Activated CD4-positive, alpha-beta T cell treated with anti-CD3 and anti-CD28 coated beads, Interleukin-2, amount 10 ng/mL, durations not matched to agents 24 days and 14 days (primary cell): ENCODE data around the gene FANCC. TPM values are rescaled to one million over a fixed set of nuclear protein-coding genes. Genes with fewer than 3 reads are reported as not detected.

ENCODE experiments used
- DNase-seq: peaks from one replicate; pipeline ENCODE4 v3.0.0; 2022
- H3K27ac Mint-ChIP-seq: one replicate; pipeline ENCODE4 v1.8.0; 2022; ENCODE audit warnings: mild to moderate bottlenecking, mixed read lengths
- H3K27me3 Mint-ChIP-seq: one replicate; pipeline ENCODE4 v1.8.0; 2022; ENCODE audit warnings: mixed read lengths
- H3K36me3 Mint-ChIP-seq: one replicate; pipeline ENCODE4 v1.8.0; 2022; ENCODE audit warnings: low read depth, mild to moderate bottlenecking, mixed read lengths
- H3K4me1 Mint-ChIP-seq: one replicate; pipeline ENCODE4 v1.8.0; 2021; ENCODE audit warnings: mixed read lengths
- H3K4me3 Mint-ChIP-seq: one replicate; pipeline ENCODE4 v1.8.0; 2022; ENCODE audit warnings: mild to moderate bottlenecking, moderate library complexity, mixed read lengths
- H3K9me3 Mint-ChIP-seq: one replicate; pipeline ENCODE4 v1.8.0; 2021; ENCODE audit warnings: mixed read lengths
- intact Hi-C: fragments of 100-400 bp; cut with micrococcal nuclease; formaldehyde crosslinking; loops from one replicate; pipeline ENCODE4 v1.15.1; 2023
- total RNA-seq: library from RNA; stranded (reverse); gene quantifications from 2 replicates; pipeline ENCODE4 v1.2.3, GENCODE V29; 2022

Gene FANCC
- total RNA-seq, 1 donor from 2014 or later, result 18.0 TPM

- no peak for DNase-seq
- intact Hi-C loops, result no loop called here
- Mint-ChIP-seq H3K4me3 (no peak overlapping the region), H3K27me3 (no peaks in the 10 kb centered on the region), H3K27ac (no peak overlapping the region), H3K9me3 (no peaks in the 10 kb centered on the region), H3K36me3 (no peaks in the 10 kb centered on the region), H3K4me1 (peaks cover 2% of the 10 kb centered on the region)
These were observed 140.7 kb downstream of the FANCC start for GRCh38 chr9:95176755-95177319.

DNA sequence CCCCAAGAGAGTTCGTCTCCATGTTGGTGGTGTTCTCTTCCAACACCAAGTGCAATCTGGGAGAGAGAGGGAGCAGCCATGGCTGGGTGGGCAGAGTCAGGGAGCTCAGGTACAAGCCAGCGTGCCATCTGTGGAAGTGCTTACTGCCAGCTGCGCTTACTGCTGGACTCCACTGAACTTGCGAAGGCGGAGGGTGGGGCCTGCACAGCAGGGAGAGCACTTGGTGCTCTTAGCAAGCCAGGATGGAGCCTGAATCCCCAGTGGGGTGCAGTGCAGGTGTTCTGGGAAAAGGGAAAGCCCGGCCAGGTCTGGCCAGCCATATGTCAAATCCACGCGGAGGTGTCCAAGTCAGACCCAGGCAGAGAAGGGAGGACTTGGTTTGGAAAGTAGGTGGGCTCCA, 142.0 kb downstream of the FANCC start:
- Mint-ChIP-seq H3K9me3 (no peaks in the 10 kb centered on the region), H3K4me3 (no peak overlapping the region), H3K36me3 (no peaks in the 10 kb centered on the region), H3K27ac (no peak overlapping the region), H3K27me3 (no peaks in the 10 kb centered on the region), H3K4me1 (peaks cover 10% of the 10 kb centered on the region)
- intact Hi-C loops, result no loop called here
- DNase-seq, result no peak

DNA sequence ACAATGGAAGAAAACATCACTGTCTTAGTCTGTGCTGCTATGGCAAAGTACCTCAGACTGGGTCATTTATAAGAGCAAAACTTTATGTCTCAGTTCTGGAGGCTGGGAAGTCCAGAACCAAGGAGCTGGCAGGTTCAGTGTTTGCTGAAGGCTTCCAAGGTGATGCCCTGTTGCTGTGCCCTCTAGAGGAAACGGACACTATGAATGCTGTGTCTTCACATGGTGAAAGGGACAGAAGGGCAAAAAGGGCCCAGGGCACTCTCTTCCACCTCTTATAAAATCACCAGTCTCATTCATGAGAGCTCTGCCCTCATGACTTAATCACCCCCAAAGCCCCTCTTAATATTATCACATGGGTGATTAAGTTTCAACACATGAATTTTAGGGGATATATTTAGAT, 143.5 kb downstream of the FANCC start:
- H3K9me3 Mint-ChIP-seq, result no peaks in the 10 kb centered on the region
- no peaks in the 10 kb centered on the region for H3K27me3 Mint-ChIP-seq
- no peak for DNase-seq
- no peak overlapping the region for H3K27ac Mint-ChIP-seq
- no peaks in the 10 kb centered on the region for H3K36me3 Mint-ChIP-seq
- intact Hi-C loops, result no loop called here
- H3K4me1 Mint-ChIP-seq, result peaks cover 14% of the 10 kb centered on the region
- H3K4me3 Mint-ChIP-seq, result no peak overlapping the region

DNA sequence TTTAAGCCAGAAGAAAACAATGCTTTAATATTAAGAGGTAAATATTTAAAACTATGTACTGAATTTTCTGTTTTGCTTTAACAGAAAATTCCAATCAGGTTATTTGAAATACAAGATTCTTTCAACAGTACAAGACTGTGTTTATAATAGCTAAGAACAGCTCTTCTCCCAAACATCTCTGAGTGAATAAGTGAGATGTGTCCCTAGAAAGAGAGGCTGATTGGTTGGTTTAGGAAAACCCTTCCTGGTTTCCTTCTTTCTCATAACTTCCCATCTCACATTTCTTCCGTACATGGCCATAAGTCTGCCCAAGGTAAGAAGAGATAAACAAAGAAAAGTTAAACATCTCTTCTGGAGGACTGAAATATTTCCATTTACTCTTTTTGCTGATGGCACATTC, 145.9 kb downstream of the FANCC start:
- no peaks in the 10 kb centered on the region for H3K27me3 Mint-ChIP-seq
- intact Hi-C loops, result loop anchor here (1.0 kb wide), 1 partner anchor 444 kb away; no protein-coding TSS in a partner anchor
- peak overlapping the region; percentile 4 for H3K4me3 Mint-ChIP-seq
- H3K9me3 Mint-ChIP-seq, result no peaks in the 10 kb centered on the region
- peaks cover 9% of the 10 kb centered on the region for H3K36me3 Mint-ChIP-seq
- no peak overlapping the region for H3K27ac Mint-ChIP-seq
- DNase-seq, result no peak
- peaks cover 23% of the 10 kb centered on the region for H3K4me1 Mint-ChIP-seq

GRCh38 chr9:95171001-95171400, 146.5 kb downstream of the FANCC start:
- Mint-ChIP-seq H3K36me3 (peaks cover 11% of the 10 kb centered on the region), H3K27me3 (no peaks in the 10 kb centered on the region), H3K4me1 (peaks cover 24% of the 10 kb centered on the region), H3K27ac (peak overlapping the region; percentile 74), H3K4me3 (peak overlapping the region; percentile 37), H3K9me3 (no peaks in the 10 kb centered on the region)
- intact Hi-C loops, result loop anchor here (1.0 kb wide), 1 partner anchor 444 kb away; no protein-coding TSS in a partner anchor
- peak; percentile 67 for DNase-seq

DNA sequence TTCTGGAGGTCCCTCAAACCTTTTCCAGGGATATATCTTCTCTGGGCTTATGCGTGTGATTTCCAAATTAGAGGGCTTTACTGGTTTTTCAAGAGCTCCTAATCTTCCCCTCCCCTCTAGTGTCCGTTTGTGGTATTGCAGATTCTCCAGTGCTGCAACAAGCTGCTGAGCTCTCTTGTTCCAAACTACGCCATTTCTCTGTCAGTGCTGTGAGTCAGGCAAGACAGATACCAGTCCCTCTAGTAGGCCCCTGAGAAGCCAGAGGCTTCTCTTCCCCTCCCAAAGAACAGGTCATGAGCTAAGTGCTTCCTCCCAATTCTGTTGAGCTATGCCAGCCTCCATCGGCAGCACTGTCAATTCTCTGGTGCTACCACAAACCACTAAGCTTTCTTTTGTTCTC, 149.5 kb downstream of the FANCC start:
- intact Hi-C loops, result no loop called here
- H3K27ac Mint-ChIP-seq, result peak overlapping the region; percentile 42
- H3K9me3 Mint-ChIP-seq, result no peaks in the 10 kb centered on the region
- H3K36me3 Mint-ChIP-seq, result peaks cover 20% of the 10 kb centered on the region
- H3K4me3 Mint-ChIP-seq, result no peak overlapping the region
- H3K4me1 Mint-ChIP-seq, result peaks cover 32% of the 10 kb centered on the region
- peak; percentile 89 for DNase-seq
- H3K27me3 Mint-ChIP-seq, result no peaks in the 10 kb centered on the region

DNA sequence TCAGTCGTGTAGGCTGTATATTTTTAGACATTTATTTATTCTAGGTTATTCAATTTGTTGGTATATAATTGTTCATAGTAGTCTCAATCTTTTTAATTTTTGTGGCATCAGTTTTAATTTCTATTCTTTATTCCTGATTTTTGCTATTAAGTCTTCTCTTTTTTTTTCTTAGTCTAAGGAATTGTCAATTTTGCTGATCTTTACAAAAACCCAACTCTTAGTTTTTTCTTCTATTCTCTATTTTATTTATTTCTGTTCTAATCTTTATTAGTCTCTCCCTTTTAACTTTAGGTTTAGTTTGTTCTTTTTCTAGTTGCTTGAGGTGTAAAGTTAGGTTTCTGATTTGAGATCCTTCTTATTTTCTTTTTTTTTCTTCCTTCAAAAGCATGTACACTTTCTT, 152.5 kb downstream of the FANCC start:
- intact Hi-C loops, result no loop called here
- Mint-ChIP-seq H3K36me3 (peaks cover 28% of the 10 kb centered on the region), H3K27ac (no peak overlapping the region), H3K9me3 (no peaks in the 10 kb centered on the region), H3K4me1 (peaks cover 19% of the 10 kb centered on the region), H3K27me3 (no peaks in the 10 kb centered on the region), H3K4me3 (no peak overlapping the region)
- DNase-seq, result no peak

GRCh38 chr9:95157481-95158151, 159.9 kb downstream of the FANCC start:
- Mint-ChIP-seq H3K4me3 (no peak overlapping the region), H3K9me3 (peaks cover 3% of the 10 kb centered on the region), H3K4me1 (peaks cover 10% of the 10 kb centered on the region), H3K36me3 (peaks cover 23% of the 10 kb centered on the region), H3K27me3 (no peaks in the 10 kb centered on the region), H3K27ac (no peak overlapping the region)
- intact Hi-C loops, result no loop called here
- DNase-seq, result no peak

DNA sequence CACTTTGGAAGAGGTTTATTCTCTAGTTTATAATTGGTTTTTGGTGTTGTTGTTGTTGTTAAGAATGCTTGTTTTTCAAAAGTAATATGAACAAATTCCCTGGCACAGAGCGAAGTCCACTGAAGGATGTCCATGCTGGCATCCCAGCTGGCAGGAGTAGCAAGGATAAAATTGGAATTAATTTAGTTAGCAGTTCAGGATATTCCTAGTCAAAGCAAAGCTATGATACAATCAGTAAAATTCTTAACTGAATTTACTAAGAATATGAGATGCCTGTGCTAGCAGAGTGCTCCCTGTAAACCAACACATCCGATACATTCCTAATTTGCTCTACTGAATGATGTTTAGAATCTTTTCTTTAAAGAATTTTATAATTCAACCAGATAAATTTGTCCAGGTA, 161.4 kb downstream of the FANCC start:
- Mint-ChIP-seq H3K9me3 (peaks cover 3% of the 10 kb centered on the region), H3K36me3 (peaks cover 21% of the 10 kb centered on the region), H3K4me1 (peaks cover 10% of the 10 kb centered on the region), H3K27ac (no peak overlapping the region), H3K4me3 (no peak overlapping the region), H3K27me3 (no peaks in the 10 kb centered on the region)
- intact Hi-C loops, result no loop called here
- DNase-seq, result no peak

GRCh38 chr9:95155220-95155619, 162.3 kb downstream of the FANCC start:
- Mint-ChIP-seq H3K9me3 (peaks cover 3% of the 10 kb centered on the region), H3K27ac (no peak overlapping the region)

DNA sequence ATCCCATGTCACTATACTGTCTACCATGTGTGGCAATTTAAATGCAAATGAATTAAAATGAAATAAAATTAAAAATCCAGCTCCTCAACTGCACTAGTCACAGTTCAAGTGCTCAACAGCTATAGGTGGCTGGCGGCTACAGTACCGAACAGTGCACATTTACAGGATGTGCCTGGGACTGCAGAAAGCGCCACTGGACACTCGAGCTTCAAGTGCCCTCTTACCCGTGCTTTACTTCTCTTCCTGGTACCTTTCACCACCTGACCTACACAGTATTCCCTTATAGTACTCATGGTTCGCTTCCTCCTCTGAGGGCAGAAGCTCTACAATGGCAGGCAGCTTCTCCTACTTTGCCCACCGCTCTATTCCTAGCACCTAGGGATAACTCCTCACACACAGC, 166.6 kb downstream of the FANCC start:
- H3K36me3 Mint-ChIP-seq, result peaks cover 6% of the 10 kb centered on the region
- DNase-seq, result no peak

More at GRCh38 chr9:95155220-95155619, 162.3 kb downstream of the FANCC start:
- Mint-ChIP-seq H3K27me3 (no peaks in the 10 kb centered on the region), H3K4me1 (peaks cover 10% of the 10 kb centered on the region), H3K4me3 (no peak overlapping the region), H3K36me3 (peaks cover 15% of the 10 kb centered on the region)
- DNase-seq, result no peak
- intact Hi-C loops, result no loop called here

DNA sequence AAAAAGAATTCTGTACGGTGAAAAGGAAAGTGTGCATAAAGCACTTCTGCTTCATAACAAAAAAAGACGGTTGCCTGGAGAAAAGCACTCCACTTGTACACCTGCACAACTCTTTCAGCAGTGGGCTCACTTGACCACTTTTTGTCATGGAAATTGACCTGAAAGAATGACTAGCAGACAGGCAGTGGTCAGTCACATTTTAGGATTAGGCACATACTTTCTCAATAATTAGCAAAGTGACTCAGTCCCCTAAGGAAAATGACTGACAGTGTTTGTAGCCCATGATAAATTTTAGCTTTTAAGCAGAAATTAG, 169.3 kb downstream of the FANCC start:
- H3K9me3 Mint-ChIP-seq, result no peaks in the 10 kb centered on the region
- H3K4me1 Mint-ChIP-seq, result peaks cover 2% of the 10 kb centered on the region
- H3K36me3 Mint-ChIP-seq, result peaks cover under 1% of the 10 kb centered on the region
- no peaks in the 10 kb centered on the region for H3K27me3 Mint-ChIP-seq
- DNase-seq, result no peak
- H3K27ac Mint-ChIP-seq, result no peak overlapping the region
- intact Hi-C loops, result no loop called here
- no peak overlapping the region for H3K4me3 Mint-ChIP-seq

More for the DNA sequence above, 166.6 kb downstream of the FANCC start:
- Mint-ChIP-seq H3K4me1 (peaks cover 4% of the 10 kb centered on the region), H3K27me3 (no peaks in the 10 kb centered on the region), H3K9me3 (no peaks in the 10 kb centered on the region), H3K4me3 (no peak overlapping the region), H3K27ac (no peak overlapping the region)
- intact Hi-C loops, result no loop called here

DNA sequence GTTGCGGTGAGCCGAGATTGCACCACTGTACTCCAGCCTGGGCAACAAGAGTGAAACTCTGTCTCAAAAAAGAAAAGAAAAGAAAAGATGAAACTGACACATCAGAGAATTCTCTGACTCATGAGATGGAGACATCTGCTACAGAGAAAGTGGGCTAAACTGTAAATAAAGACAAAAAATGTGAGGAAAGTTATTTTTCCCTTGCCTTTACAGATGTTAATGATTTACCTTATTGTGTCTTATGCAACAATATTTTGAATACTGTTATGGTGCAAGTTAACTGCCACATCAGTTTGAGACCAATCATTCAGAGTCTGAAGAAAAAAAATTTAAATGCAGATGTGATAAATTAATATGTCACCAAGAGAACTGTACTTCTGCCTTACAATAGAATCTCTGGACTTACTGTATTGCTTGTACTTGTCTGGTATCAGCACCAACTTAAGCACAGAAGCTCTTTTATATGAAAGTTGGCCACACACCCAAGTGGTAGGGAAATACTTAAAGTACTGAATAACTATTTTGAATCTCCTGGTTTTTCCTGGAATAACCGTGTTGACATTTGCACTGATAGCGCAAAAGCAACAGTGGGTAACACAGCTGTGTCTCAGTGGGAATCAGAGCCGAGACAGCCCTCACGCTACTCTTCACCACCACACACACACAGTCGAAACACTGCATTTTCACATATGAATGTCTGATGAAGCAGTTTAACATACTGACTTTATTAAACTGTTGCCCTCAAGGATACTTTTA, 169.9 kb downstream of the FANCC start:
- intact Hi-C loops, result no loop called here
- H3K27me3 Mint-ChIP-seq, result no peaks in the 10 kb centered on the region
- no peaks in the 10 kb centered on the region for H3K36me3 Mint-ChIP-seq
- H3K27ac Mint-ChIP-seq, result no peak overlapping the region
- no peak for DNase-seq
- H3K9me3 Mint-ChIP-seq, result no peaks in the 10 kb centered on the region
- H3K4me3 Mint-ChIP-seq, result no peak overlapping the region
- H3K4me1 Mint-ChIP-seq, result peaks cover 2% of the 10 kb centered on the region
